Measurements from ENCODE around the gene CACNB1. TPM values are rescaled to one million over a fixed set of nuclear protein-coding genes. Genes with fewer than 3 reads are reported as not detected.

CACNB1 gene
- total and polyA plus RNA-seq, 10 of the 15 experiments (the other 5 are each of a cell fraction or from before 2014, with no cell fraction given), result 0.06 to 15.6 (median 6.3) TPM

GRCh38 chr17:39195568-39196160 is 1.8 kb downstream of the CACNB1 start:
- WGBS (ENCODE audit: insufficient coverage, insufficient replicate concordance, low lambda C conversion rate, missing lambda C conversion rate), result 22% methylated on average over 8 of the region's 8 CpGs
- Histone ChIP-seq H3K4me2 (ENCODE audit: control insufficient read depth, insufficient read depth) (peak overlapping the region; percentile 97), H3K36me3 (ENCODE audit: control insufficient read depth in 2 of 2, insufficient read depth in 2 of 2, low read length in 1 of 2) (peaks cover 0 to 6% of the 10 kb centered on the region in 2 experiments; a peak in 2 of 4 replicates), H4K20me1 (ENCODE audit: control insufficient read depth, insufficient read depth) (no peaks in the 10 kb centered on the region), H3K4me3 (peak overlapping the region; percentile 98), H3K9ac (ENCODE audit: control insufficient read depth, insufficient read depth, low read length) (peak overlapping the region; percentile 0; the same call in 1 of the 2 replicates), H3K27me3 (replicated peaks in 1 of 2; ENCODE audit: control insufficient read depth in 2 of 2, insufficient read depth in 2 of 2, low read length in 1 of 2) (no peaks in the 10 kb centered on the region), H3K79me2 (ENCODE audit: control insufficient read depth, insufficient read depth, low read length) (peaks cover 16% of the 10 kb centered on the region), H3K9me3 (replicated peaks; ENCODE audit: control insufficient read depth, insufficient read depth, low read length) (no peaks in the 10 kb centered on the region), H2AFZ (ENCODE audit: control insufficient read depth, low read depth, low read length) (no peak overlapping the region), H3K4me1 (ENCODE audit: control insufficient read depth, insufficient read depth, low read length) (peaks cover 14% of the 10 kb centered on the region), H3K27ac (ENCODE audit: control insufficient read depth, insufficient read depth) (peak overlapping the region; percentile 37)
- in situ Hi-C loops (cut with MboI) (no loop called here), intact Hi-C loops (cut with micrococcal nuclease; ENCODE audit: unreplicated experiment) (no loop called here)
- POLR2A ChIA-PET, result interaction anchor here (1.5 to 2.0 kb wide), 2 partner anchors 11 to 14 kb away, joined by 3 to 9 read pairs; no protein-coding TSS in a partner anchor
- no TSS peak for BruUV-seq (replicated peaks)
- RAD21 ChIA-PET (ENCODE audit: unreplicated experiment), result interaction anchor here (1.0 to 1.4 kb wide), 5 partner anchors 11 to 49 kb away, joined by 3 to 6 read pairs (median 5); no protein-coding TSS in a partner anchor
- CTCF ChIA-PET, result interaction anchor here (0.9 to 2.5 kb wide), 8 partner anchors 11 to 49 kb away, joined by 3 to 20 read pairs (median 8); no protein-coding TSS in a partner anchor
- no peak for DNase-seq (ENCODE audit: low read depth, low spot score)
- TF ChIP-seq SPI1 (IDR thresholded peaks at IDR 0.05; ENCODE audit: borderline replicate concordance, insufficient read depth, low read depth, low read length) (no peak), RBBP5 (conservative IDR thresholded peaks at IDR 0.05) (no peak)
- SMC1A ChIA-PET (ENCODE audit: uncharacterized antibody, unreplicated experiment), result interaction anchor here (0.7 to 1.3 kb wide), 6 partner anchors 9 to 213 kb away, joined by 3 to 6 read pairs (median 3); no protein-coding TSS in a partner anchor
- peak; percentile 23 for ATAC-seq
- no peak for FAIRE-seq

DNA sequence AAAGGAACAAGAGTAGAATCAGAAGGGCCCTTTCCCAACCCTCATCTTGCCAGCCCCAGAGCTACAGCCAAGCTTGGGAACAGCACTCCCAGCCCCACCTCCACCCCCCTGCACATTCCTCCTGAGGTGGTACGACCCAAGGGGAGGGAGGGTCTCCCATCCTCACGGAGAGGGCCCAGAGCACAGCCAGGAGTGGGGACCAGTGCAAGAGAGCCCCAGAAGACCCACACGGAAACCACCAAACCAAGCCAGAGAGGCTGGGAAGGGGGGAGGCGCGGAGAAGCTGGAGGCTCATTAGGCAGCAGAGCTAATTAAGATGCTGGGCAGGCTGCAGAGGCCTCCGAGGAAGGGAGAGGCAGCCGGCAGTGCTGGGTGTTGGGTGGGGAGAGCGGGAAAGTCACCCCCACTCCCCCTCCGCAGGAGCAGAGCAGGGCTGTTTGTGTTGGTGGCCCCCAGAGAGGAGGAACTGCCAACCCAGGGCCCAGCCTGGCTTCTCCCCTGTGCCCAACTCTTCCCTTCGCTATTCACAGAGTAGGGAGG is 2.4 kb downstream of the CACNB1 start:
- ATAC-seq (no peak), DNase-seq (ENCODE audit: low read depth, low spot score) (no peak), FAIRE-seq (no peak)
- peaks cover 14% of the 10 kb centered on the region for H3K4me1 ChIP-seq (ENCODE audit: control insufficient read depth, insufficient read depth, low read length)
- ChIA-PET POLR2A (interaction anchor here (0.5 to 2.0 kb wide), 3 partner anchors 12 to 41 kb away, joined by 3 to 9 read pairs (median 3); no protein-coding TSS in a partner anchor), RAD21 (ENCODE audit: unreplicated experiment) (interaction anchor here (1.0 to 1.4 kb wide), 5 partner anchors 12 to 49 kb away, joined by 3 to 6 read pairs (median 5); no protein-coding TSS in a partner anchor), SMC1A (ENCODE audit: uncharacterized antibody, unreplicated experiment) (interaction anchor here (0.9 to 1.2 kb wide), 3 partner anchors 9 to 30 kb away, joined by 3 read pairs; no protein-coding TSS in a partner anchor), CTCF (interaction anchor here (0.7 to 2.5 kb wide), 9 partner anchors 9 to 50 kb away, joined by 3 to 20 read pairs (median 7); no protein-coding TSS in a partner anchor)
- no peak overlapping the region for H3K4me3 ChIP-seq
- TF ChIP-seq POLR2AphosphoS5 (IDR thresholded peaks at IDR 0.05; ENCODE audit: low read length) (no peak), ESRRA (IDR thresholded peaks at IDR 0.05; ENCODE audit: low read length) (no peak), ZNF622 (IDR thresholded peaks at IDR 0.05) (no peak)
- in situ Hi-C loops (cut with MboI) (no loop called here), intact Hi-C loops (cut with micrococcal nuclease; ENCODE audit: unreplicated experiment) (no loop called here)
- H3K36me3 ChIP-seq (ENCODE audit: control insufficient read depth in 2 of 2, insufficient read depth in 2 of 2, low read length in 1 of 2), result peaks cover 0 to 6% of the 10 kb centered on the region in 2 experiments; a peak in 2 of 4 replicates
- H3K9me3 ChIP-seq (replicated peaks; ENCODE audit: control insufficient read depth, insufficient read depth, low read length), result no peaks in the 10 kb centered on the region
- no peak overlapping the region for H2AFZ ChIP-seq (ENCODE audit: control insufficient read depth, low read depth, low read length)
- 80% methylated on average over 10 of the region's 10 CpGs for WGBS (ENCODE audit: insufficient coverage, insufficient replicate concordance, low lambda C conversion rate, missing lambda C conversion rate)
- BruUV-seq (replicated peaks), result no TSS peak
- H3K9ac ChIP-seq (ENCODE audit: control insufficient read depth, insufficient read depth, low read length), result no peak overlapping the region; the same call in 1 of the 2 replicates
- no peaks in the 10 kb centered on the region for H4K20me1 ChIP-seq (ENCODE audit: control insufficient read depth, insufficient read depth)
- 0 out of 2 replicates have a peak overlapping the region, but pooled peaks have one; percentile 3 for H3K4me2 ChIP-seq (ENCODE audit: control insufficient read depth, insufficient read depth)
- H3K79me2 ChIP-seq (ENCODE audit: control insufficient read depth, insufficient read depth, low read length), result peaks cover 10% of the 10 kb centered on the region
- no peak overlapping the region for H3K27ac ChIP-seq (ENCODE audit: control insufficient read depth, insufficient read depth)
- H3K27me3 ChIP-seq (replicated peaks in 1 of 2; ENCODE audit: control insufficient read depth in 2 of 2, insufficient read depth in 2 of 2, low read length in 1 of 2), result no peaks in the 10 kb centered on the region
